MV-4-11 (cell line): Measurements from ENCODE around the gene EFNA4.
"Not testable (repeated sequence)": the region's sequence is repeated elsewhere in the genome, so short reads cannot be mapped to it uniquely, and the experiment has no call there.

Experiments used
- DNase-seq: peaks from one replicate; lab custom pipeline; 2025; lab: John Stamatoyannopoulos, UW

Gene EFNA4

GRCh38 chr1:155086856-155087535 is 23.5 kb downstream of the EFNA4 start:
- DNase-seq, result no peak

GRCh38 chr1:155091071-155092051 is 27.8 kb downstream of the EFNA4 start:
- DNase-seq, result peak; percentile 48

- DNase-seq, result no peak
Measured at GRCh38 chr1:155092131-155092530, 28.6 kb downstream of the EFNA4 start.

GRCh38 chr1:155092641-155093040 is 29.1 kb downstream of the EFNA4 start:
- no peak for DNase-seq

- peak; percentile 46 for DNase-seq
Measured at GRCh38 chr1:155093911-155094621, 30.5 kb downstream of the EFNA4 start.

GRCh38 chr1:155094622-155094948 is 31.0 kb downstream of the EFNA4 start:
- no peak for DNase-seq

GRCh38 chr1:155099331-155099730 is 35.8 kb downstream of the EFNA4 start:
- no peak for DNase-seq

GRCh38 chr1:155103325-155103724 is 39.8 kb downstream of the EFNA4 start:
- no peak for DNase-seq

GRCh38 chr1:155104605-155105534 is 41.3 kb downstream of the EFNA4 start:
- no peak for DNase-seq

GRCh38 chr1:155105604-155106011 is 42.1 kb downstream of the EFNA4 start:
- DNase-seq, result no peak

- DNase-seq, result no peak
Measured at GRCh38 chr1:155106862-155107261, 43.3 kb downstream of the EFNA4 start.

- no peak for DNase-seq
Measured at GRCh38 chr1:155107309-155108264, 44.0 kb downstream of the EFNA4 start.

GRCh38 chr1:155108296-155108695 is 44.8 kb downstream of the EFNA4 start:
- DNase-seq, result no peak

GRCh38 chr1:155110381-155110780 is 46.8 kb downstream of the EFNA4 start:
- DNase-seq, result no peak

GRCh38 chr1:155110826-155111225 is 47.3 kb downstream of the EFNA4 start:
- no peak for DNase-seq

GRCh38 chr1:155113450-155113980 is 50.0 kb downstream of the EFNA4 start:
- DNase-seq, result no peak

- no peak for DNase-seq
Measured at GRCh38 chr1:155116113-155116764, 52.7 kb downstream of the EFNA4 start.

- DNase-seq, result no peak
Measured at GRCh38 chr1:155117610-155118009, 54.1 kb downstream of the EFNA4 start.

- DNase-seq, result not testable (repeated sequence)
Measured at GRCh38 chr1:155118090-155118489, 54.5 kb downstream of the EFNA4 start.
